ENCODE measurements around the gene AP1B1. TPM values are rescaled to one million over a fixed set of nuclear protein-coding genes. Genes with fewer than 3 reads are reported as not detected.
"Not testable (repeated sequence)": the region's sequence is repeated elsewhere in the genome, so short reads cannot be mapped to it uniquely, and the experiment has no call there.

The AP1B1 gene
- total RNA-seq, 4 donors from 2014 or later = 58.0 to 77.3 (median 75.3) TPM

GRCh38 chr22:29426476-29426875 lies 38.1 kb upstream of the AP1B1 start:
- TF ChIP-seq, protein P1, sequence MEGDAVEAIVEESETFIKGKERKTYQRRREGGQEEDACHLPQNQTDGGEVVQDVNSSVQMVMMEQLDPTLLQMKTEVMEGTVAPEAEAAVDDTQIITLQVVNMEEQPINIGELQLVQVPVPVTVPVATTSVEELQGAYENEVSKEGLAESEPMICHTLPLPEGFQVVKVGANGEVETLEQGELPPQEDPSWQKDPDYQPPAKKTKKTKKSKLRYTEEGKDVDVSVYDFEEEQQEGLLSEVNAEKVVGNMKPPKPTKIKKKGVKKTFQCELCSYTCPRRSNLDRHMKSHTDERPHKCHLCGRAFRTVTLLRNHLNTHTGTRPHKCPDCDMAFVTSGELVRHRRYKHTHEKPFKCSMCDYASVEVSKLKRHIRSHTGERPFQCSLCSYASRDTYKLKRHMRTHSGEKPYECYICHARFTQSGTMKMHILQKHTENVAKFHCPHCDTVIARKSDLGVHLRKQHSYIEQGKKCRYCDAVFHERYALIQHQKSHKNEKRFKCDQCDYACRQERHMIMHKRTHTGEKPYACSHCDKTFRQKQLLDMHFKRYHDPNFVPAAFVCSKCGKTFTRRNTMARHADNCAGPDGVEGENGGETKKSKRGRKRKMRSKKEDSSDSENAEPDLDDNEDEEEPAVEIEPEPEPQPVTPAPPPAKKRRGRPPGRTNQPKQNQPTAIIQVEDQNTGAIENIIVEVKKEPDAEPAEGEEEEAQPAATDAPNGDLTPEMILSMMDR (IDR thresholded peaks at IDR 0.05) = no peak
- DNase-seq (ENCODE audit: low spot score) (no peak), ATAC-seq (ENCODE audit: low FRiP score) (no peak)

DNA sequence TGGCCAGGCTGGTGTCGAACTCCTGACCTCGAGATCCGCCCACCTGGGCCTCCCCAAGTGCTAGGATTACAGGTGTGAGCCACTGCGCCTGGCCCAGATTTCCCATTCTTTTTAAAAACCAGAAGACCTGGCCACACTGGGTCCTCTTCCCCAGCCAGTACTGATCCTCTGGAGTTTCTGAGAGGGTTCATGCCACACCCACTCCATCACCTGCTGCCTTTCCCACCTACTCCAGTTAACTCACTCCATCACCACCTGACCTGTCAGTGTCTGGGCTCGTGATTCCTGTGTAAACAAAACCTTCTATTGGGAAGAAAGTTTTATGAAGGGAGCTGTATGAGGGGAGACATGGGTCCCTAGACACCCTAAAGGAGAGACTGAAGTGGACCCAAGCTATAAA lies 30.3 kb upstream of the AP1B1 start:
- ATAC-seq (ENCODE audit: low FRiP score); DNase-seq (ENCODE audit: low spot score): not testable (repeated sequence)

DNA sequence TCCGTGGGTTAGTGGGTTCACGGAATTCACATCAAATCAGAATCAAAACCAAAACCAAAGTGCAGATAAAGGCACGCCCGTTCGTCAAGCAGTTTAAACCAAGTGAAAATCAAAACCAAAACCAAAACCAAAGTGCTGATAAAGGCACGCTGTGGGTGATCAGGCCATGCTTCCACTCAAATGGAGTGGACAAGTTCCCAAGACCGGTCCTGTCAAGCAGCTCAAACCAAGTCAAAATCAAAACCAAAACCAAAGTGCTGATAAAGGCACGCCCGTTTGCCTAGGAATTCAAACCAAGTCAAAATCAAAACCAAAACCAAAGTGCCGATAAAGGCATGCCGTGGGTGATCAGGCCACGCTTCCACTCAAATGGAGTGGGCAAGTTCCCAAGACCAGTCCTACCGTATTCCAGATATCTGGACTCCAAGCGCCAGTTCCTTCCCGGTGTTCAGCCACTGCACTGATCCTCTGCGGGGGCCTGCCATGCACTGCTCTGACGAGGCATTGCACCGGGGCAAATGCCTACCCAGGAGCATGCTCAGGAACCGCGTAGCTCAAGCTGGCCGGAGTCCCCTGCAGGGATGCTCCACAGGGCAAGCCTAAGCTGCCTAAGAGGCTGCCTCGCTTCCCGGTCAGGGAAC lies 26.7 kb upstream of the AP1B1 start:
- not testable (repeated sequence) for DNase-seq (ENCODE audit: low spot score)
- peak; percentile 67 for ATAC-seq (ENCODE audit: low FRiP score)

GRCh38 chr22:29412772-29413171 lies 24.4 kb upstream of the AP1B1 start:
- not testable (repeated sequence) for ATAC-seq (ENCODE audit: low FRiP score); DNase-seq (ENCODE audit: low spot score)

DNA sequence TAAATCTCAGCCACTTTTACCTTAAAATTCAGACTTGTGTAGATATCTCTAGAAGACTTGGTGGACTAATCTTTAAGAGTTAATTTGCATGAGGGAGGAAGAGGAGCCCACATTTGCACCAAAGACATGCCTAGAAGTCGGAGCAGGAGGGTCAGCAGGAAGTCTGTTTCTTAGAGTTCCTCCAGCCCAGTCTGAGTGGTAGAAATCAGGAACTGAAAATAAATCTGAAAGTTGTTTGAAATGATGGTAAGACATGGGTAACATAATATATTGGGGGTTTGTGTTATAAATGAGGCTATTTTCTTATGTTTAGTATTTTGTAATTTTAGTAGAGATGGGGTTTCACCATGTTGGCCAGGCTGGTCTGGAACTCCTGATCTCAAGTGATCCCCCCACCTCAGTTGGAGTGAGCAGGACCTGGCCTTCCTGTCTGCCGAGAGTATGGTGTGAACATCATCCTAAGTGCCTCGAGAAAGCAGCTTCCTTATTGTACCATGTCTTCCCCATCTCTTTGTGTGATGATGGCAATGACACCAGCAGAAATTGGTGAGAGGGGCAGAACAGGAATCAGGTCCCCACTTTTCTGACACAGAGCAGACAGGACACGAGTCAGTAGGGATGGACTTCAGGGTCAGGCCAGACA lies 23.3 kb upstream of the AP1B1 start:
- not testable (repeated sequence) for ATAC-seq (ENCODE audit: low FRiP score); DNase-seq (ENCODE audit: low spot score)

DNA sequence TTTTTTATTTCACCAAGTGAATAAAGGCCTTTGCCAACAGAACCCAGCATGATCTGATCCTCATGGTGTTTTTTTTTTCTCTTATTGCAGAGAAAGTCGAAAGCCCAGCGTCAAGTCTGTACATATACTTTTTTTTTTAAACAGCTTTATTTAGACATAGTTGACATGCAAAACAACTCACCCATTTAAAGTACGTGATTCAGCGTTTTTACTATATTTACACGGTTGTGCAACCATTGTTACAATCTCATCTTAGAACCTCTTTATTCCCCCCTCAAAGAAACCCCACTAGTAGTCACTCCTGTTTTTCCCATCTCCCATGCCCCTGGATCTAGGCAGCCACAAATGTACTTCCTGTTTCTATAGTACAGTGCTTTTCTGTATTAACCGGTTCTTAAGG lies 20.6 kb upstream of the AP1B1 start:
- DNase-seq (ENCODE audit: low spot score) = no peak
- TF ChIP-seq, protein P1 (IDR thresholded peaks at IDR 0.05) = no peak
- no peak for ATAC-seq (ENCODE audit: low FRiP score)

DNA sequence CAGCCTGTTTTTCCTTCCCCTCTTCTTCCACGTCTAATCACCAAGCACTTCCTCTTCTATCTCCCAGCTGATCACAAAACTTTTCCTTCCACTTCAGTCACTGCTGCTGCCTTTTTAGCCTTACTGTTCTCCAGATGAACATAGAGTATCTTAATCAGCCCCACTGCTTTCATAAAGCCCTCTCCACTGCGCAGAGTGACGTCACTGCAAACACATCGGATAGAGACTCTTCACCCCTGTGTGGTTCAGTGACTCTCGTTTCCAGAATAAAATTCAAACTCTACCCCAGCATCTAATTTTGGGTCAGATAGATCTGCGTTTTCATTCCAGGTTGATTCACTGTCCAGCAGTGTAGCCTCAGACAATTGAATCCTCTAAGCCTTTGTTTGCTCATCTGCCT lies 13.2 kb upstream of the AP1B1 start:
- not testable (repeated sequence) for DNase-seq (ENCODE audit: low spot score); ATAC-seq (ENCODE audit: low FRiP score)

- DNase-seq (ENCODE audit: low spot score) = no peak
- no peak for ATAC-seq (ENCODE audit: low FRiP score)
- TF ChIP-seq, protein P1 (IDR thresholded peaks at IDR 0.05) = no peak
Observed at GRCh38 chr22:29400576-29400975, 12.2 kb upstream of the AP1B1 start.

GRCh38 chr22:29397791-29398190 lies 9.4 kb upstream of the AP1B1 start:
- no peak for DNase-seq (ENCODE audit: low spot score)
- no peak for ATAC-seq (ENCODE audit: low FRiP score)
- TF ChIP-seq, protein P1 (IDR thresholded peaks at IDR 0.05) = no peak

- TF ChIP-seq, protein P1 (IDR thresholded peaks at IDR 0.05) = no peak
- no peak for ATAC-seq (ENCODE audit: low FRiP score)
- no peak for DNase-seq (ENCODE audit: low spot score)
Observed at GRCh38 chr22:29396126-29396525, 7.8 kb upstream of the AP1B1 start.
